ENCODE measurements around the gene XYLT1. TPM values are rescaled to one million over a fixed set of nuclear protein-coding genes. Genes with fewer than 3 reads are reported as not detected.

The XYLT1 gene
- total and polyA plus RNA-seq, 2 of the 4 experiments (the other 2 are of a cell fraction), result 9.0 to 12.7 TPM

DNA sequence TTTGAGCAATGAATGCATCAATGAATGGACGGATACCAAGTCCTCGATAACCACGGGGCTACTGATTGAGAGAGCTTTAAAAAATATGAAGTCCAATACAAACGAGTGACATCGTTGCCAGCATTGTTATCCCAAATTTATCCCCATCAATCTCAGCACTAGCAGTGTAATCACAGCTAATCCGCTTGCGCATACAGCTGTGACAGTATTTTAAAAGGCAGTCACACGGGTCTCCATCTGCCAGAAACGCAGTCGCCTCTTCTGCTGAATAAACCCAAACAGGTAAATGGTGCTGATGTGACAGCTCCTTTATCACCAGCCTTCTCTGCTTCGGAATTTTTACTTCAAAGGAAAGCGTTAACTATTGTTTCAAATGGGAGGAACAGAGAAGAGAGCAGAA lies 311.1 kb downstream of the XYLT1 start:
- dilution Hi-C loops (cut with HindIII; ENCODE audit: low sequenced_read_pairs, unreplicated experiment) (no loop called here), intact Hi-C loops (cut with micrococcal nuclease) (no loop called here), in situ Hi-C loops (cut with MboI; ENCODE audit: low sequenced_read_pairs) (no loop called here)
- no peaks in the 10 kb centered on the region for H3K9me3 ChIP-seq (ENCODE audit: control insufficient read depth, insufficient read depth, low read length)
- H4K91ac ChIP-seq (ENCODE audit: insufficient read depth, low read depth, low read length), result no peak overlapping the region
- H3K4me2 ChIP-seq (ENCODE audit: low read depth, low read length), result no peak overlapping the region
- no peak overlapping the region for H4K5ac ChIP-seq (ENCODE audit: low read depth, low read length)
- H3K27me3 ChIP-seq (ENCODE audit: control insufficient read depth, insufficient read depth, low read length), result no peaks in the 10 kb centered on the region
- H3K56ac ChIP-seq (ENCODE audit: extremely low read depth, insufficient read depth, low read length), result no peak overlapping the region
- ChIA-PET CTCF (interaction anchor here (1.3 kb wide), 1 partner anchor 308 kb away, joined by 4 read pairs; no protein-coding TSS in a partner anchor), POLR2A (ENCODE audit: unreplicated experiment) (no interaction called here)
- no peak overlapping the region for H3K23ac ChIP-seq (ENCODE audit: low read depth, low read length)
- no peak overlapping the region for H3K18ac ChIP-seq (ENCODE audit: low read depth, low read length)
- no peak overlapping the region for H2AK9ac ChIP-seq (replicated peaks; ENCODE audit: low read depth, low read length, poor library complexity)
- no peak overlapping the region for H3K9ac ChIP-seq (ENCODE audit: low read depth, low read length)
- H2BK20ac ChIP-seq (ENCODE audit: low read depth, low read length), result no peak overlapping the region
- no peaks in the 10 kb centered on the region for H3K4me1 ChIP-seq (ENCODE audit: control insufficient read depth, insufficient read depth, low read length)
- no TSS peak for BruUV-seq (replicated peaks)
- no peak overlapping the region for H4K8ac ChIP-seq (ENCODE audit: low read depth in 2 of 2, low read length in 2 of 2)
- no peak overlapping the region for H2BK15ac ChIP-seq (ENCODE audit: low read depth, low read length)
- no peak overlapping the region for H2AFZ ChIP-seq (replicated peaks; ENCODE audit: low read length, poor library complexity)
- peaks cover 0 to 5% of the 10 kb centered on the region in 2 experiments; a peak in 1 of 4 replicates for H3K79me1 ChIP-seq (ENCODE audit: low read depth in 1 of 2, low read length in 2 of 2)
- no peaks in the 10 kb centered on the region; the same call in 1 of the 2 replicates for H4K20me1 ChIP-seq (ENCODE audit: insufficient read depth, low read length)
- TF ChIP-seq FOS (IDR thresholded peaks at IDR 0.05; ENCODE audit: low read depth, low read length) (no peak), MXI1 (IDR thresholded peaks at IDR 0.05; ENCODE audit: borderline replicate concordance, low read depth, low read length) (no peak), RFX5 (IDR thresholded peaks at IDR 0.05; ENCODE audit: low read depth, low read length) (no peak), RCOR1 (IDR thresholded peaks at IDR 0.05; ENCODE audit: insufficient replicate concordance, low read length) (no peak), BHLHE40 (IDR thresholded peaks at IDR 0.05; ENCODE audit: low read depth, low read length) (no peak), POLR2A (IDR thresholded peaks at IDR 0.05; ENCODE audit: low read depth, low read length) (no peak), RAD21 (IDR thresholded peaks at IDR 0.05; ENCODE audit: low read length) (no peak), NFE2L2 (IDR thresholded peaks at IDR 0.05; ENCODE audit: low read depth, low read length) (no peak)
- TF ChIP-seq, protein P1, sequence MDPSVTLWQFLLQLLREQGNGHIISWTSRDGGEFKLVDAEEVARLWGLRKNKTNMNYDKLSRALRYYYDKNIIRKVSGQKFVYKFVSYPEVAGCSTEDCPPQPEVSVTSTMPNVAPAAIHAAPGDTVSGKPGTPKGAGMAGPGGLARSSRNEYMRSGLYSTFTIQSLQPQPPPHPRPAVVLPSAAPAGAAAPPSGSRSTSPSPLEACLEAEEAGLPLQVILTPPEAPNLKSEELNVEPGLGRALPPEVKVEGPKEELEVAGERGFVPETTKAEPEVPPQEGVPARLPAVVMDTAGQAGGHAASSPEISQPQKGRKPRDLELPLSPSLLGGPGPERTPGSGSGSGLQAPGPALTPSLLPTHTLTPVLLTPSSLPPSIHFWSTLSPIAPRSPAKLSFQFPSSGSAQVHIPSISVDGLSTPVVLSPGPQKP (IDR thresholded peaks at IDR 0.05; ENCODE audit: borderline replicate concordance, low read depth, low read length), result no peak
- H3K9me1 ChIP-seq (ENCODE audit: insufficient read depth, low read length), result peaks cover 2% of the 10 kb centered on the region; the same call in 1 of the 2 replicates
- no peak overlapping the region for H3K27ac ChIP-seq (ENCODE audit: insufficient read depth, low read length)
- DNase-seq (no peak), ATAC-seq (ENCODE audit: low read depth) (no peak)
- no peak overlapping the region for H2BK5ac ChIP-seq (ENCODE audit: low read depth, low read length, poor library complexity, severe bottlenecking)
- no peak overlapping the region for H3K4ac ChIP-seq (ENCODE audit: low read depth, low read length)
- H3K4me3 ChIP-seq (ENCODE audit: insufficient read depth, low read depth, low read length), result no peak overlapping the region
- H3K14ac ChIP-seq (replicated peaks; ENCODE audit: low read depth, low read length), result no peak overlapping the region
- no peak overlapping the region for H2BK120ac ChIP-seq (ENCODE audit: low read depth, low read length)
- H3K36me3 ChIP-seq (ENCODE audit: control insufficient read depth, insufficient read depth, low read length), result no peaks in the 10 kb centered on the region
- WGBS, 2 experiments (ENCODE audit: extremely low coverage in 2 of 2, insufficient read length in 1 of 2), result no CpG with 5 or more reads among the region's 12 CpGs
- H2AK5ac ChIP-seq (ENCODE audit: low read depth, low read length), result no peak overlapping the region
